Transverse colon (tissue), 4 donors: ENCODE results near the gene REG4. TPM values are rescaled to one million over a fixed set of nuclear protein-coding genes. Genes with fewer than 3 reads are reported as not detected.
A peak's percentile ranks its signal among the peaks of the same experiment; 100 is the strongest.

Source experiments
- DNase-seq: peaks from one replicate; pipeline ENCODE4 v3.0.0-alpha.2; 2019
- H3K27ac ChIP-seq, 4 donors: fragments of 200-600 bp; sonication (generic); 2 replicates each; pipeline ENCODE4 v1.5.1; 2016 to 2018; ENCODE audit warnings: inconsistent platforms in 4 of 4
- H3K27me3 ChIP-seq: fragments of 200-600 bp; sonication (generic); 2 replicates; pipeline ENCODE4 v1.5.1; 2017; ENCODE audit warnings: inconsistent platforms
- H3K36me3 ChIP-seq, 4 donors: fragments of 200-600 bp; sonication (generic); 2 replicates each; pipeline ENCODE4 v1.5.1; 2017 to 2019; ENCODE audit warnings: inconsistent platforms in 4 of 4
- H3K4me1 ChIP-seq, 4 donors: fragments of 200-600 bp; sonication (generic); 2 replicates each; pipeline ENCODE4 v1.5.1; 2017 to 2020; ENCODE audit warnings: inconsistent platforms in 4 of 4
- H3K4me3 ChIP-seq, 4 donors: fragments of 200-600 bp; sonication (generic); 1 replicate in 1 of 4; 2 replicates in 3 of 4; pipeline versions ENCODE4 v1.5.1 to v1.6.1; 2017 to 2019; ENCODE audit warnings: inconsistent platforms in 4 of 4
- H3K9me3 ChIP-seq, 2 donors: fragments of 200-600 bp; sonication (generic); 2 replicates each; pipeline ENCODE4 v1.5.1; 2017 to 2019; ENCODE audit warnings: inconsistent platforms in 2 of 2
- CTCF ChIP-seq, 5 experiments: fragments of 200-600 bp in 3 of 5; fragments of 450-650 bp in 2 of 5; sonication (generic) in 3 of 5; IDR thresholded peaks; 1 replicate in 2 of 5; 2 replicates in 3 of 5; pipeline ENCODE4 v1.5.1; 2016 to 2017; ENCODE audit warnings: antibody characterized with exemption in 5 of 5, inconsistent platforms in 3 of 5, mild to moderate bottlenecking in 2 of 5, moderate library complexity in 1 of 5
- EP300 ChIP-seq: sonication (generic); formaldehyde crosslinking; IDR thresholded peaks from one replicate; pipeline ENCODE4 v1.6.1; 2017; ENCODE audit warnings: antibody characterized with exemption, low read depth
- POLR2A ChIP-seq: fragments of 450-650 bp; IDR thresholded peaks from one replicate; pipeline ENCODE4 v1.6.1; 2016; ENCODE audit warnings: antibody characterized with exemption, mild to moderate bottlenecking, moderate library complexity
- POLR2AphosphoS5 ChIP-seq, 3 donors: sonication (generic); formaldehyde crosslinking; IDR thresholded peaks; one replicate each; pipeline ENCODE4 v1.6.1; 2016; ENCODE audit warnings: antibody characterized with exemption in 3 of 3
- WGBS, 2 donors: methylation state at CpG; one replicate each; pipeline ENCODE4 v1.1.5; 2018; ENCODE audit warnings: low coverage in 1 of 2; 5-methylcytosine and 5-hydroxymethylcytosine counted together
- in situ Hi-C, 4 donors: fragments of 200-750 bp; cut with MboI; loops; one replicate each; pipeline versions ENCODE4 v1.15.0 to v1.15.1; 2017; ENCODE audit warnings: low sequenced_read_pairs in 3 of 4, low pct_ligation_motif_present in 1 of 4, low pct_unique_long_range_greater_than_20kb in 1 of 4
- intact Hi-C: fragments of 100-400 bp; cut with DNase I; formaldehyde crosslinking; loops from one replicate; pipeline ENCODE4 v1.15.1; 2023; ENCODE audit warnings: low total_unique reads
- total RNA-seq, 4 donors: library from RNA; depleted of rRNA; stranded (reverse); fragments of >200 nt; gene quantifications; one replicate each; pipeline ENCODE4 v1.1.0, GENCODE V29; 2016

The REG4 gene
- total RNA-seq, 4 donors from 2014 or later: 0.48 to 11.9 (median 3.2) TPM; not detected in 1

- 40 to 92% methylated on average over 1 of the region's 1 CpG for WGBS, 2 donors
- H3K27me3 ChIP-seq: no peaks in the 10 kb centered on the region
- H3K4me1 ChIP-seq: no peaks in the 10 kb centered on the region
- no peaks in the 10 kb centered on the region for H3K9me3 ChIP-seq
- H3K36me3 ChIP-seq: no peaks in the 10 kb centered on the region
- no peak for DNase-seq
- no peak overlapping the region for H3K4me3 ChIP-seq
- H3K27ac ChIP-seq: no peak overlapping the region
- TF ChIP-seq CTCF (IDR thresholded peaks at IDR 0.05): peak in 4 of 5 experiments; percentile 16 to 25 (median 18)
- no peak for TF ChIP-seq POLR2A
- in situ Hi-C loops (no loop called here), intact Hi-C loops (no loop called here)
Observed at GRCh38 chr1:119827010-119827409, 15.8 kb upstream of the REG4 start.

- Histone ChIP-seq H3K27ac (no peak overlapping the region), H3K4me3 (no peak overlapping the region), H3K9me3 (no peaks in the 10 kb centered on the region), H3K4me1 (peaks cover 0 to 10% (median 6%) of the 10 kb centered on the region in 4 donors), H3K27me3 (no peaks in the 10 kb centered on the region), H3K36me3 (no peaks in the 10 kb centered on the region)
- intact Hi-C loops (no loop called here), in situ Hi-C loops (no loop called here)
- TF ChIP-seq POLR2AphosphoS5 (IDR thresholded peaks at IDR 0.05) (no peak), CTCF (IDR thresholded peaks at IDR 0.05) (no peak), POLR2A (no peak)
- 89% methylated on average over 3 of the region's 3 CpGs; no CpG with 5 or more reads in 1 of the 2 donors for WGBS, 2 donors
- DNase-seq: no peak
Observed at GRCh38 chr1:119822406-119822805, 11.1 kb upstream of the REG4 start.

- Histone ChIP-seq H3K4me1 (peaks cover 4 to 42% (median 24%) of the 10 kb centered on the region in 4 donors), H3K36me3 (no peaks in the 10 kb centered on the region), H3K4me3 (no peak overlapping the region), H3K27me3 (no peaks in the 10 kb centered on the region), H3K9me3 (no peaks in the 10 kb centered on the region), H3K27ac (peak overlapping the region in 1 of 4 donors; percentile 6)
- in situ Hi-C loops: no loop called here
- intact Hi-C loops: no loop called here
- WGBS, 2 donors: 75 to 93% methylated on average over 1 to 2 of the region's 2 CpGs
- DNase-seq: no peak
- TF ChIP-seq POLR2AphosphoS5 (IDR thresholded peaks at IDR 0.05) (no peak), EP300 (no peak), POLR2A (no peak), CTCF (IDR thresholded peaks at IDR 0.05) (no peak)
Observed at GRCh38 chr1:119818181-119818580, 6.9 kb upstream of the REG4 start.

- WGBS, 2 donors: 29 to 54% methylated on average over 1 to 2 of the region's 2 CpGs
- intact Hi-C loops (no loop called here), in situ Hi-C loops (no loop called here)
- H3K4me1 ChIP-seq: peaks cover 4 to 46% (median 27%) of the 10 kb centered on the region in 4 donors
- peak; percentile 42 for DNase-seq
- H3K4me3 ChIP-seq: no peak overlapping the region
- no peaks in the 10 kb centered on the region for H3K27me3 ChIP-seq
- peak overlapping the region; percentile 71 to 75 (median 72) for H3K27ac ChIP-seq
- TF ChIP-seq EP300: peak; percentile 45
- peak in 2 of 3 donors; percentile 43 to 68 for TF ChIP-seq POLR2AphosphoS5 (IDR thresholded peaks at IDR 0.05)
- TF ChIP-seq POLR2A: no peak
- TF ChIP-seq CTCF (IDR thresholded peaks at IDR 0.05): no peak
- no peaks in the 10 kb centered on the region for H3K36me3 ChIP-seq
- H3K9me3 ChIP-seq: no peaks in the 10 kb centered on the region
Observed at GRCh38 chr1:119816407-119816806, 5.1 kb upstream of the REG4 start.
